Activated CD4-positive, alpha-beta T cell treated with anti-CD3 and anti-CD28 coated beads, Interleukin-10, Interleukin-2, amounts not matched to agents 100 ng/mL and 50 ng/mL, durations not matched to agents 16 hours and 8 hours (primary cell): ENCODE data around the gene SETD6.
A peak's percentile ranks its signal among the peaks of the same experiment; 100 is the strongest.
"Not testable (repeated sequence)": the region's sequence is repeated elsewhere in the genome, so short reads cannot be mapped to it uniquely, and the experiment has no call there.

Source experiments
- DNase-seq: peaks from one replicate; pipeline ENCODE4 v3.0.0-alpha.2; 2020

The SETD6 gene

GRCh38 chr16:58515125-58515870 is at the start of gene SETD6:
Gene SETD6 (plus strand): TSS chr16:58515517. CDS start chr16:58515538, 21 bp downstream.
- DNase-seq = peak; percentile 86

- DNase-seq = no peak
These were observed 49.5 kb upstream of the SETD6 start for GRCh38 chr16:58465817-58466216.

- DNase-seq = no peak
These were observed 48.9 kb upstream of the SETD6 start for GRCh38 chr16:58466396-58466795.

GRCh38 chr16:58467905-58468304 is 47.4 kb upstream of the SETD6 start:
- DNase-seq = no peak

GRCh38 chr16:58471209-58471975 is 43.9 kb upstream of the SETD6 start:
- no peak for DNase-seq

GRCh38 chr16:58472266-58472665 is 43.1 kb upstream of the SETD6 start:
- no peak for DNase-seq

GRCh38 chr16:58472827-58473226 is 42.5 kb upstream of the SETD6 start:
- no peak for DNase-seq

- DNase-seq = no peak
These were observed 41.0 kb upstream of the SETD6 start for GRCh38 chr16:58474296-58474695.

- DNase-seq = no peak
These were observed 40.2 kb upstream of the SETD6 start for GRCh38 chr16:58475091-58475619.

- no peak for DNase-seq
These were observed 38.5 kb upstream of the SETD6 start for GRCh38 chr16:58476791-58477190.

- no peak for DNase-seq
These were observed 36.9 kb upstream of the SETD6 start for GRCh38 chr16:58478427-58478826.

- DNase-seq = no peak
These were observed 34.0 kb upstream of the SETD6 start for GRCh38 chr16:58481226-58481869.

GRCh38 chr16:58481931-58482330 is 33.4 kb upstream of the SETD6 start:
- DNase-seq = no peak

- no peak for DNase-seq
These were observed 30.0 kb upstream of the SETD6 start for GRCh38 chr16:58485184-58485887.

GRCh38 chr16:58487566-58488351 is 27.6 kb upstream of the SETD6 start:
- peak; percentile 78 for DNase-seq

GRCh38 chr16:58488531-58488930 is 26.8 kb upstream of the SETD6 start:
- DNase-seq = no peak

GRCh38 chr16:58490065-58490464 is 25.3 kb upstream of the SETD6 start:
- no peak for DNase-seq

- not testable (repeated sequence) for DNase-seq
These were observed 24.8 kb upstream of the SETD6 start for GRCh38 chr16:58490539-58490938.

- DNase-seq = no peak
These were observed 23.3 kb upstream of the SETD6 start for GRCh38 chr16:58492066-58492465.

- DNase-seq = no peak
These were observed 22.6 kb upstream of the SETD6 start for GRCh38 chr16:58492735-58493134.

- DNase-seq = no peak
These were observed 21.4 kb upstream of the SETD6 start for GRCh38 chr16:58493756-58494431.
